ENCODE data around the gene MCAM.

- TF ChIP-seq CTCF (IDR thresholded peaks at IDR 0.05 in 8 of 11, conservative IDR thresholded peaks at IDR 0.05 in 3 of 11) (no peak), POLR2A (IDR thresholded peaks at IDR 0.05) (no peak)
Observed at GRCh38 chr11:119266517-119267255, 50.2 kb downstream of the MCAM start.
